Endodermal cell (in vitro differentiated cells): ENCODE data around the gene CLIP4. TPM values are rescaled to one million over a fixed set of nuclear protein-coding genes. Genes with fewer than 3 reads are reported as not detected.

Experiments
- DNase-seq: peaks from one replicate; pipeline ENCODE4 v3.0.0-alpha.2; 2017
- H3K27ac ChIP-seq: 2 replicates; pipeline ENCODE4 v1.5.1; 2013; ENCODE audit warnings: mild to moderate bottlenecking, low read depth, low read length, moderate library complexity
- H3K27me3 ChIP-seq: 2 replicates; pipeline ENCODE4 v1.6.1; 2013; ENCODE audit warnings: mild to moderate bottlenecking, low read length, moderate library complexity; ENCODE audit not compliant: insufficient read depth, control insufficient read depth, poor library complexity, severe bottlenecking
- H3K36me3 ChIP-seq: 2 replicates; pipeline ENCODE4 v1.7.0; 2013; ENCODE audit warnings: mild to moderate bottlenecking, low read length, moderate library complexity; ENCODE audit not compliant: control insufficient read depth, insufficient read depth
- H3K4me1 ChIP-seq: one replicate; pipeline ENCODE4 v1.7.0; 2013; ENCODE audit warnings: low read length; ENCODE audit not compliant: control insufficient read depth, insufficient read depth
- H3K4me3 ChIP-seq: 2 replicates; pipeline ENCODE4 v1.5.1; 2013; ENCODE audit warnings: mild to moderate bottlenecking, low read length, moderate library complexity
- H3K9ac ChIP-seq: 2 replicates; pipeline ENCODE4 v1.6.1; 2013; ENCODE audit warnings: mild to moderate bottlenecking, low read length, moderate library complexity; ENCODE audit not compliant: poor library complexity, severe bottlenecking; ENCODE audit errors: extremely low read depth
- H3K9me3 ChIP-seq: 2 replicates; pipeline ENCODE4 v1.6.1; 2013; ENCODE audit warnings: mild to moderate bottlenecking, low read length, moderate library complexity; ENCODE audit not compliant: control insufficient read depth
- H3K27ac Mint-ChIP-seq: 2 replicates; pipeline ENCODE4 v1.8.0; 2020; ENCODE audit warnings: mixed read lengths
- H3K27me3 Mint-ChIP-seq: 2 replicates; pipeline ENCODE4 v1.8.0; 2021; ENCODE audit warnings: mild to moderate bottlenecking, mixed read lengths; ENCODE audit not compliant: insufficient read depth
- H3K36me3 Mint-ChIP-seq: 2 replicates; pipeline ENCODE4 v1.8.0; 2020; ENCODE audit warnings: low read depth, mixed read lengths
- H3K4me1 Mint-ChIP-seq: 2 replicates; pipeline ENCODE4 v1.8.0; 2020; ENCODE audit warnings: mixed read lengths
- H3K4me3 Mint-ChIP-seq: 2 replicates; pipeline ENCODE4 v1.8.0; 2020; ENCODE audit warnings: mild to moderate bottlenecking, moderate library complexity, mixed read lengths
- H3K9me3 Mint-ChIP-seq: 2 replicates; pipeline ENCODE4 v1.8.0; 2020; ENCODE audit warnings: mild to moderate bottlenecking, mixed read lengths
- WGBS, 2 experiments: methylation state at CpG; one replicate each; pipeline versions ENCODE4 v1.1.5 to v1.1.7; 2013; ENCODE audit warnings: missing lambda C conversion rate in 2 of 2, mixed read lengths in 1 of 2; ENCODE audit not compliant: insufficient coverage in 1 of 2, insufficient read length in 1 of 2; 5-methylcytosine and 5-hydroxymethylcytosine counted together
- total RNA-seq, 2 donors: library from RNA; stranded (reverse); fragmentation: NEBNext Ultra II Directional in 1 of 2; extraction: Animal tissue kit (Norgen Biotek cat#: 25700) in 1 of 2; gene quantifications; 2 replicates in 1 of 2; 3 replicates in 1 of 2; pipeline ENCODE4 v1.2.1, GENCODE V29; 2021
- TF ChIP-seq, protein P1 (sequence below): fragments of 200-600 bp; sonication (generic); conservative IDR thresholded peaks from 2 replicates; pipeline ENCODE4 v1.5.0; 2021; ENCODE audit warnings: antibody characterized with exemption, mild to moderate bottlenecking

The CLIP4 gene
- total RNA-seq, 2 donors from 2014 or later = 8.0 to 10.9 TPM

DNA sequence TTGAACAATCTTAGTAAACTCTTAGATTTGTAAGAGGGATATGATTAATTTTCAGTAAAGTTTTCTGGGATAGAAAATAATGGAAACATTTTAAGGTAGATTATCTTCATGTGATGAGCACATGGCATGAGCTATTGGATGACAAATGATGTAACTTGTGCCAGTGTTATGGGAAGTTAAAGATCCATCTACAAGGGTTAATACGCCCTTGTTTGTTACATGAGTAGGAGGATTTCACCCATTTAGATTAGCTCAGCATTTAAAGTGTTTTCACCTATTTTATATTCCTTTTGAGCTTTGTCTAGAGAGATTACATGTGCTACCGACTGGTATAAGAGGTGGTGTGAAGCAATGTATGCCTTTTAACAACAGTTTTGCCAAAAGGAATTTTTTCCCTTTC is 5.6 kb downstream of the CLIP4 start:
- H3K4me3 Mint-ChIP-seq = no peak overlapping the region
- H3K9ac ChIP-seq = no peak overlapping the region

GRCh38 chr2:29123617-29124349 is 8.6 kb downstream of the CLIP4 start:
- Histone ChIP-seq H3K4me3 (no peak overlapping the region), H3K27me3 (no peaks in the 10 kb centered on the region), H3K36me3 (peaks cover 8% of the 10 kb centered on the region), H3K27ac (no peak overlapping the region), H3K4me1 (peaks cover 3% of the 10 kb centered on the region), H3K9ac (no peak overlapping the region), H3K9me3 (peaks cover 24% of the 10 kb centered on the region)
- H3K9me3 Mint-ChIP-seq = peaks cover 9% of the 10 kb centered on the region
- H3K27ac Mint-ChIP-seq = no peak overlapping the region
- no peak for DNase-seq
- peaks cover 37% of the 10 kb centered on the region for H3K27me3 Mint-ChIP-seq
- WGBS, 2 experiments = 93% methylated on average over 3 of the region's 3 CpGs; no CpG with 5 or more reads in 1 of the 2 experiments
- TF ChIP-seq, protein P1, sequence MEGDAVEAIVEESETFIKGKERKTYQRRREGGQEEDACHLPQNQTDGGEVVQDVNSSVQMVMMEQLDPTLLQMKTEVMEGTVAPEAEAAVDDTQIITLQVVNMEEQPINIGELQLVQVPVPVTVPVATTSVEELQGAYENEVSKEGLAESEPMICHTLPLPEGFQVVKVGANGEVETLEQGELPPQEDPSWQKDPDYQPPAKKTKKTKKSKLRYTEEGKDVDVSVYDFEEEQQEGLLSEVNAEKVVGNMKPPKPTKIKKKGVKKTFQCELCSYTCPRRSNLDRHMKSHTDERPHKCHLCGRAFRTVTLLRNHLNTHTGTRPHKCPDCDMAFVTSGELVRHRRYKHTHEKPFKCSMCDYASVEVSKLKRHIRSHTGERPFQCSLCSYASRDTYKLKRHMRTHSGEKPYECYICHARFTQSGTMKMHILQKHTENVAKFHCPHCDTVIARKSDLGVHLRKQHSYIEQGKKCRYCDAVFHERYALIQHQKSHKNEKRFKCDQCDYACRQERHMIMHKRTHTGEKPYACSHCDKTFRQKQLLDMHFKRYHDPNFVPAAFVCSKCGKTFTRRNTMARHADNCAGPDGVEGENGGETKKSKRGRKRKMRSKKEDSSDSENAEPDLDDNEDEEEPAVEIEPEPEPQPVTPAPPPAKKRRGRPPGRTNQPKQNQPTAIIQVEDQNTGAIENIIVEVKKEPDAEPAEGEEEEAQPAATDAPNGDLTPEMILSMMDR = no peak
- H3K4me1 Mint-ChIP-seq = peaks cover 7% of the 10 kb centered on the region
- H3K4me3 Mint-ChIP-seq = no peak overlapping the region
- H3K36me3 Mint-ChIP-seq = peaks cover 23% of the 10 kb centered on the region

More for the DNA sequence above, 5.6 kb downstream of the CLIP4 start:
- no peak overlapping the region for H3K27ac Mint-ChIP-seq
- Histone ChIP-seq H3K36me3 (peaks cover 8% of the 10 kb centered on the region), H3K27me3 (peaks cover 12% of the 10 kb centered on the region), H3K4me1 (peaks cover 3% of the 10 kb centered on the region), H3K4me3 (no peak overlapping the region), H3K27ac (no peak overlapping the region), H3K9me3 (peaks cover 24% of the 10 kb centered on the region)
- H3K36me3 Mint-ChIP-seq = peaks cover 23% of the 10 kb centered on the region
- H3K4me1 Mint-ChIP-seq = peaks cover 8% of the 10 kb centered on the region
- peaks cover 9% of the 10 kb centered on the region for H3K9me3 Mint-ChIP-seq
- DNase-seq = no peak
- WGBS, 2 experiments = 91% methylated on average over 2 of the region's 2 CpGs; no CpG with 5 or more reads in 1 of the 2 experiments
- TF ChIP-seq, protein P1 = no peak
- peaks cover 49% of the 10 kb centered on the region for H3K27me3 Mint-ChIP-seq

DNA sequence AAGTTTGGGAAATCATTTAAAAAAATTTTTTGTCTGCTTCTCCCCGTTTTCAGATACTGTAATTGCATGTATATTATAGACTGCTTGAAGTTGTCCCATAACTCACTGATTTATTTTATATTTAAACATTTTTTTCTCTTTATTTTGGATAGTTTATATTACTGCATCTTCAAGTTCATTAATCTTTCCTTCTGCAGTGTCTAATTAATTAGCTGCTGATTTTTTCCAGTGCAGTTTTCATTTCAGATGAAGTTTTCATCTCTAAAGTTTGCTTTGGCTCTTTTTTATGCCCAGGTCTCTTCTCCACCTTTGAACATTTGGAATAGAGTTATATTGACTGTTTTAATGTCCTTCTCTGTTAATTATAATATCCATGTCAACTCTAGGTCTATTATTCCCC is 9.3 kb downstream of the CLIP4 start:
- DNase-seq = no peak
- Mint-ChIP-seq H3K4me1 (peaks cover 8% of the 10 kb centered on the region), H3K27me3 (peaks cover 33% of the 10 kb centered on the region), H3K27ac (no peak overlapping the region), H3K4me3 (no peak overlapping the region), H3K36me3 (peaks cover 23% of the 10 kb centered on the region), H3K9me3 (peaks cover 9% of the 10 kb centered on the region)
- H3K4me1 ChIP-seq = peaks cover 10% of the 10 kb centered on the region
- no peak overlapping the region for H3K9ac ChIP-seq
- WGBS, 2 experiments = no CpG with 5 or more reads among the region's 1 CpG
- peaks cover 8% of the 10 kb centered on the region for H3K36me3 ChIP-seq
- no peak overlapping the region for H3K27ac ChIP-seq
- H3K9me3 ChIP-seq = peaks cover 24% of the 10 kb centered on the region
- TF ChIP-seq, protein P1 = no peak
- no peak overlapping the region for H3K4me3 ChIP-seq
- H3K27me3 ChIP-seq = no peaks in the 10 kb centered on the region
